SK-N-MC (cell line): ENCODE data around the gene NMNAT2.

ENCODE experiments used
- EZH2 ChIP-seq: fragments of 200-600 bp; sonication (generic); IDR thresholded peaks from one replicate; pipeline ENCODE4 v1.6.1; 2017; ENCODE audit warnings: antibody characterized with exemption
- POLR2AphosphoS5 ChIP-seq: IDR thresholded peaks from 2 replicates; pipeline ENCODE4 v1.6.1; 2012; ENCODE audit warnings: mild to moderate bottlenecking, low read depth, low read length, borderline replicate concordance

GRCh38 chr1:183319606-183320005 is 98.6 kb downstream of the NMNAT2 start:
- no peak for TF ChIP-seq POLR2AphosphoS5
- TF ChIP-seq EZH2 = no peak
